Upper lobe of left lung (tissue), 6 donors: ENCODE results near the gene ASB16. TPM values are rescaled to one million over a fixed set of nuclear protein-coding genes. Genes with fewer than 3 reads are reported as not detected.
A peak's percentile ranks its signal among the peaks of the same experiment; 100 is the strongest.

Experiments used
- ATAC-seq, 2 donors: fragments of 200-7000 bp; cut with Tn5 transposase; one replicate each; pipeline ENCODE4 v1.9.1; 2022; ENCODE audit warnings: mild to moderate bottlenecking in 2 of 2, moderate library complexity in 2 of 2; ENCODE audit not compliant: low FRiP score in 2 of 2
- DNase-seq, 2 donors: peaks; one replicate each; pipeline ENCODE4 v3.0.0-alpha.2; 2019 to 2020
- H3K27ac ChIP-seq, 4 donors: fragments of 200-600 bp; sonication (generic); one replicate each; pipeline ENCODE4 v1.5.1; 2016 to 2019
- H3K27me3 ChIP-seq, 4 donors: fragments of 200-600 bp; sonication (generic); one replicate each; pipeline ENCODE4 v1.5.1; 2017 to 2019
- H3K36me3 ChIP-seq, 4 donors: fragments of 200-600 bp; sonication (generic); one replicate each; pipeline ENCODE4 v1.5.1; 2016 to 2019
- H3K4me1 ChIP-seq, 4 donors: fragments of 200-600 bp; sonication (generic); one replicate each; pipeline ENCODE4 v1.5.1; 2018 to 2019
- H3K4me3 ChIP-seq, 4 donors: fragments of 200-600 bp; sonication (generic); one replicate each; pipeline ENCODE4 v1.5.1; 2017 to 2019; ENCODE audit warnings: mild to moderate bottlenecking in 2 of 4, moderate library complexity in 1 of 4
- H3K9me3 ChIP-seq, 4 donors: fragments of 200-600 bp; sonication (generic); one replicate each; pipeline ENCODE4 v1.5.1; 2018 to 2019
- CTCF ChIP-seq, 6 experiments: fragments of 450-650 bp in 4 of 6; fragments of 200-600 bp in 2 of 6; sonication (generic) in 2 of 6; IDR thresholded peaks; one replicate each; pipeline ENCODE4 v1.5.1; 2016 to 2019; ENCODE audit warnings: antibody characterized with exemption in 6 of 6
- EP300 ChIP-seq, 4 donors: sonication (generic); formaldehyde crosslinking; IDR thresholded peaks; one replicate each; pipeline ENCODE4 v1.5.1; 2017; ENCODE audit warnings: antibody characterized with exemption in 4 of 4, control low read depth in 2 of 4
- POLR2A ChIP-seq, 4 donors: fragments of 450-650 bp; IDR thresholded peaks; one replicate each; pipeline ENCODE4 v1.5.1; 2016 to 2017; ENCODE audit warnings: antibody characterized with exemption in 4 of 4, mild to moderate bottlenecking in 2 of 4
- POLR2AphosphoS5 ChIP-seq, 2 donors: sonication (generic); formaldehyde crosslinking; IDR thresholded peaks; one replicate each; pipeline ENCODE4 v1.5.1; 2017; ENCODE audit warnings: antibody characterized with exemption in 2 of 2
- WGBS, 2 donors: methylation state at CpG; one replicate each; pipeline ENCODE4 v1.1.5; 2017 to 2018; 5-methylcytosine and 5-hydroxymethylcytosine counted together
- total RNA-seq, 6 donors: library from RNA; depleted of rRNA in 4 of 6; stranded (reverse); fragments of >200 nt in 4 of 6; gene quantifications; one replicate each; pipeline versions ENCODE4 v1.1.0 to v1.2.1, GENCODE V29; 2016 to 2021
- donor health status: DM: no; HTN: no; CAD: no; lungs with moderate emphysema.
- donor health status: DM: no; HTN: yes; CAD: no; lungs with severe emphysema.

ASB16 gene
- under 1 TPM in 1 of 6 donors, not detected in 5; 0.11 TPM for total RNA-seq

- TF ChIP-seq POLR2A (IDR thresholded peaks at IDR 0.05) (no peak), EP300 (IDR thresholded peaks at IDR 0.05) (no peak), POLR2AphosphoS5 (IDR thresholded peaks at IDR 0.05) (no peak), CTCF (IDR thresholded peaks at IDR 0.05) (no peak)
- 10 to 41% methylated on average over 18 of the region's 21 CpGs for WGBS, 2 donors
- H3K27ac ChIP-seq, result no peak within 1 kb of the TSS
Observed at GRCh38 chr17:44170499-44171201, at the start of gene ASB16. ASB16 (plus strand) TSS chr17:44170704; CDS start chr17:44170790, 86 bp downstream.

GRCh38 chr17:44120851-44121605, 49.5 kb upstream of the ASB16 start:
- Histone ChIP-seq H3K27me3 (no peaks in the 10 kb centered on the region), H3K27ac (peak overlapping the region in 3 of 4 donors; percentile 42 to 99 (median 94)), H3K36me3 (peaks cover 0 to 15% (median 7%) of the 10 kb centered on the region in 4 donors), H3K9me3 (no peaks in the 10 kb centered on the region), H3K4me3 (peak overlapping the region in 2 of 4 donors; percentile 78 to 97), H3K4me1 (peaks cover 30 to 54% (median 40%) of the 10 kb centered on the region in 4 donors)
- TF ChIP-seq EP300 (IDR thresholded peaks at IDR 0.05), result no peak
- WGBS, 2 donors, result 51 to 59% methylated on average over 9 of the region's 9 CpGs
- no peak for ATAC-seq
- no peak for DNase-seq

More at GRCh38 chr17:44170499-44171201, at the start of gene ASB16:
- peak within 1 kb of the TSS in 1 of 4 donors; percentile 4 for H3K4me3 ChIP-seq
- H3K36me3 ChIP-seq, result peaks cover 0 to 4% (median 0%) of the 10 kb centered on the region in 4 donors
- peaks cover 4 to 11% (median 9%) of the 10 kb centered on the region in 4 donors for H3K4me1 ChIP-seq
- DNase-seq, result no peak
- ATAC-seq, result no peak
- H3K9me3 ChIP-seq, result no peaks in the 10 kb centered on the region
- no peaks in the 10 kb centered on the region for H3K27me3 ChIP-seq

GRCh38 chr17:44121997-44122815, 48.3 kb upstream of the ASB16 start:
- TF ChIP-seq POLR2AphosphoS5 (IDR thresholded peaks at IDR 0.05) (no peak), EP300 (IDR thresholded peaks at IDR 0.05) (no peak), CTCF (IDR thresholded peaks at IDR 0.05) (no peak), POLR2A (IDR thresholded peaks at IDR 0.05) (no peak)
- Histone ChIP-seq H3K4me1 (peaks cover 30 to 53% (median 40%) of the 10 kb centered on the region in 4 donors), H3K9me3 (no peaks in the 10 kb centered on the region), H3K27ac (peak overlapping the region; percentile 94 to 99 (median 94)), H3K4me3 (peak overlapping the region; percentile 78 to 97 (median 90)), H3K27me3 (no peaks in the 10 kb centered on the region), H3K36me3 (peaks cover 0 to 4% (median under 1%) of the 10 kb centered on the region in 4 donors)
- no peak for DNase-seq
- no peak for ATAC-seq
- 29 to 57% methylated on average over 1 of the region's 1 CpG for WGBS, 2 donors

GRCh38 chr17:44122816-44123355, 47.6 kb upstream of the ASB16 start:
- Histone ChIP-seq H3K36me3 (no peaks in the 10 kb centered on the region), H3K27ac (peak overlapping the region; percentile 94 to 99 (median 94)), H3K9me3 (no peaks in the 10 kb centered on the region), H3K4me3 (peak overlapping the region; percentile 78 to 97 (median 90)), H3K27me3 (no peaks in the 10 kb centered on the region), H3K4me1 (peaks cover 30 to 53% (median 40%) of the 10 kb centered on the region in 4 donors)
- TF ChIP-seq POLR2A (IDR thresholded peaks at IDR 0.05) (no peak), CTCF (IDR thresholded peaks at IDR 0.05) (no peak), POLR2AphosphoS5 (IDR thresholded peaks at IDR 0.05) (no peak)
- 2 to 4% methylated on average over 13 to 31 of the region's 32 CpGs for WGBS, 2 donors
- DNase-seq (no peak), ATAC-seq (no peak)
